OCI-LY1 (cell line): ENCODE data around the gene PSME3.

Experiments used
- EZH2 ChIP-seq: fragments of 200-600 bp; sonication (generic), shearing (Covaris generic); IDR thresholded peaks from 2 replicates; pipeline ENCODE4 v1.8.0; 2017; ENCODE audit warnings: borderline replicate concordance, mixed run types, mild to moderate bottlenecking, antibody characterized with exemption, low read length, moderate library complexity, mixed read lengths
- TF ChIP-seq, protein P1 (sequence below): fragments of 200-600 bp; sonication (generic), shearing (Covaris generic); IDR thresholded peaks from 2 replicates; pipeline ENCODE4 v1.5.1; 2017; ENCODE audit warnings: mild to moderate bottlenecking, antibody characterized with exemption, low read length, moderate library complexity, mixed read lengths

GRCh38 chr17:42841975-42842685 lies 8.9 kb downstream of the PSME3 start:
- no peak for TF ChIP-seq EZH2
- TF ChIP-seq, protein P1, sequence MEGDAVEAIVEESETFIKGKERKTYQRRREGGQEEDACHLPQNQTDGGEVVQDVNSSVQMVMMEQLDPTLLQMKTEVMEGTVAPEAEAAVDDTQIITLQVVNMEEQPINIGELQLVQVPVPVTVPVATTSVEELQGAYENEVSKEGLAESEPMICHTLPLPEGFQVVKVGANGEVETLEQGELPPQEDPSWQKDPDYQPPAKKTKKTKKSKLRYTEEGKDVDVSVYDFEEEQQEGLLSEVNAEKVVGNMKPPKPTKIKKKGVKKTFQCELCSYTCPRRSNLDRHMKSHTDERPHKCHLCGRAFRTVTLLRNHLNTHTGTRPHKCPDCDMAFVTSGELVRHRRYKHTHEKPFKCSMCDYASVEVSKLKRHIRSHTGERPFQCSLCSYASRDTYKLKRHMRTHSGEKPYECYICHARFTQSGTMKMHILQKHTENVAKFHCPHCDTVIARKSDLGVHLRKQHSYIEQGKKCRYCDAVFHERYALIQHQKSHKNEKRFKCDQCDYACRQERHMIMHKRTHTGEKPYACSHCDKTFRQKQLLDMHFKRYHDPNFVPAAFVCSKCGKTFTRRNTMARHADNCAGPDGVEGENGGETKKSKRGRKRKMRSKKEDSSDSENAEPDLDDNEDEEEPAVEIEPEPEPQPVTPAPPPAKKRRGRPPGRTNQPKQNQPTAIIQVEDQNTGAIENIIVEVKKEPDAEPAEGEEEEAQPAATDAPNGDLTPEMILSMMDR = no peak
